GM12891 (cell line): Measurements from ENCODE around the gene DNMT3B.

ENCODE experiments used
- POLR2A ChIP-seq: IDR thresholded peaks from 2 replicates; pipeline ENCODE4 v1.6.1; 2011; ENCODE audit warnings: low read depth, low read length, control low read depth
- POLR2AphosphoS5 ChIP-seq: IDR thresholded peaks from 2 replicates; pipeline ENCODE4 v1.6.1; 2011; ENCODE audit warnings: low read depth, low read length, control low read depth

- no peak for TF ChIP-seq POLR2AphosphoS5
- TF ChIP-seq POLR2A: no peak
These were observed 22.3 kb downstream of the DNMT3B start for GRCh38 chr20:32784369-32785080.
